WERI-Rb-1 (cell line): ENCODE data around the gene PSTPIP1.

Source experiments
- DNase-seq: peaks from one replicate; pipeline ENCODE4 v3.0.0-alpha.2; 2020
- H3K27ac ChIP-seq: fragments of 250-450 bp; sonication (Bioruptor Pico); 2 replicates; pipeline ENCODE4 v1.5.1; 2020; ENCODE audit warnings: mild to moderate bottlenecking, moderate library complexity
- H3K27me3 ChIP-seq: fragments of 250-450 bp; sonication (Bioruptor Pico); 2 replicates; pipeline ENCODE4 v1.5.1; 2021; ENCODE audit warnings: mild to moderate bottlenecking, low read depth, moderate library complexity; ENCODE audit not compliant: insufficient read depth, severe bottlenecking
- H3K36me3 ChIP-seq: fragments of 250-450 bp; sonication (Bioruptor Pico); 2 replicates; pipeline ENCODE4 v1.5.1; 2020; ENCODE audit warnings: mild to moderate bottlenecking, moderate library complexity
- H3K4me3 ChIP-seq: 2 replicates; pipeline ENCODE4 v1.5.1; 2011; ENCODE audit warnings: low read depth, mild to moderate bottlenecking, control low read depth, low read length
- H3K9me3 ChIP-seq: fragments of 250-450 bp; sonication (Bioruptor Pico); 2 replicates; pipeline ENCODE4 v1.5.1; 2021; ENCODE audit warnings: mild to moderate bottlenecking, moderate library complexity; ENCODE audit not compliant: severe bottlenecking
- TF ChIP-seq, protein P1 (sequence below): IDR thresholded peaks from 2 replicates; pipeline ENCODE4 v1.5.1; 2011; ENCODE audit warnings: low read depth, mild to moderate bottlenecking, control low read depth, inconsistent platforms, low read length

PSTPIP1 gene

DNA sequence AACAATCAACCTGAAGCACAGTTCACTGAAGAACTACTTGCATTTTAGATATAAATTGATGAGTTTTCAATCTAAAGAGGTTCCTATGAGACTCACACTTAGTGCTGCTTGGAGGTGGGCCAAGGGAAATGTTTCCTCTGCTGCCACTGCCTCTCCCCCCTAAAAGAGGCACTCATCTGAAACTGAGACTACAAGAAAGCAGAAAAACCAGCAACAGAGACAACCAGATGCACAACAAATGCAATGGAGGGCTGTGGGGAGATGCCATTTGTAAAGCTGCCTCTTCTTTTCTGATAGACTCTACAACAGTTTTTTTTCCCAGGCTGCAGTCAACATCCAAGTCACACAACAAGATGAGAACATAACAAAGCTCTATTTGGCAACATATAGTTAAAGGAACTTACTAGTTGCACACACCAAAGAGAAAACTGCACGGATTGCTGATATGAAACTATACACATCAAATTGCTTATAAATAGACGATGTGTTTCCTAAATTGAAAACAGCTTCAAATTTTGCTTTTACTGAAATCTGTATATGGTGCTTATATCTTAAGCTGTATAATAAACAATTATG is 64.9 kb downstream of the PSTPIP1 start:
- no peak overlapping the region for H3K4me3 ChIP-seq
- no peaks in the 10 kb centered on the region for H3K9me3 ChIP-seq
- H3K27me3 ChIP-seq = no peaks in the 10 kb centered on the region
- peaks cover 9% of the 10 kb centered on the region for H3K36me3 ChIP-seq
- no peak for DNase-seq
- no peak overlapping the region for H3K27ac ChIP-seq
- TF ChIP-seq, protein P1, sequence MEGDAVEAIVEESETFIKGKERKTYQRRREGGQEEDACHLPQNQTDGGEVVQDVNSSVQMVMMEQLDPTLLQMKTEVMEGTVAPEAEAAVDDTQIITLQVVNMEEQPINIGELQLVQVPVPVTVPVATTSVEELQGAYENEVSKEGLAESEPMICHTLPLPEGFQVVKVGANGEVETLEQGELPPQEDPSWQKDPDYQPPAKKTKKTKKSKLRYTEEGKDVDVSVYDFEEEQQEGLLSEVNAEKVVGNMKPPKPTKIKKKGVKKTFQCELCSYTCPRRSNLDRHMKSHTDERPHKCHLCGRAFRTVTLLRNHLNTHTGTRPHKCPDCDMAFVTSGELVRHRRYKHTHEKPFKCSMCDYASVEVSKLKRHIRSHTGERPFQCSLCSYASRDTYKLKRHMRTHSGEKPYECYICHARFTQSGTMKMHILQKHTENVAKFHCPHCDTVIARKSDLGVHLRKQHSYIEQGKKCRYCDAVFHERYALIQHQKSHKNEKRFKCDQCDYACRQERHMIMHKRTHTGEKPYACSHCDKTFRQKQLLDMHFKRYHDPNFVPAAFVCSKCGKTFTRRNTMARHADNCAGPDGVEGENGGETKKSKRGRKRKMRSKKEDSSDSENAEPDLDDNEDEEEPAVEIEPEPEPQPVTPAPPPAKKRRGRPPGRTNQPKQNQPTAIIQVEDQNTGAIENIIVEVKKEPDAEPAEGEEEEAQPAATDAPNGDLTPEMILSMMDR = no peak

DNA sequence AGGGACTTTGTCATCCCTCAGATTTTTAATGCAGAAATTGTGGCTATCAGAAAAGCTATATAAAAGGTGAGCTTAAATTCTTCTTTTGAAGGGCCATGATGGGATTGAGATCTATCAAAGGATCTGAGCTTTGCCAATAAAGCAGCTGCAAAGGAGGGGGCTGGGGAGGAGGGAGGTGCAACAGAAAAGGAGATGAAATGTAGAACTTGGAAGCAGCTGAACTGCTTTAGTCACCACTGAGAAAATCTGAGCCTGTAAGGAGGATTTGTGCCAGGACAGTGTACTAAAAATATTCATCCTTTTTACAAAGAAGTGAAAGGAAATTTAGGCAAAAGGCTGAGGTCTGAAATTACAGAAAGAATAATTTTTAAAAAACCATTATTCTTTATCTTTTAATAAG is 65.6 kb downstream of the PSTPIP1 start:
- peaks cover 3% of the 10 kb centered on the region for H3K36me3 ChIP-seq
- no peaks in the 10 kb centered on the region for H3K9me3 ChIP-seq
- no peaks in the 10 kb centered on the region for H3K27me3 ChIP-seq
- TF ChIP-seq, protein P1 = no peak
- no peak overlapping the region for H3K27ac ChIP-seq
- no peak for DNase-seq
- no peak overlapping the region for H3K4me3 ChIP-seq

GRCh38 chr15:77063249-77063648 is 68.3 kb downstream of the PSTPIP1 start:
- DNase-seq = no peak
- no peak overlapping the region for H3K27ac ChIP-seq
- TF ChIP-seq, protein P1 = no peak

GRCh38 chr15:77064063-77064462 is 69.1 kb downstream of the PSTPIP1 start:
- no peaks in the 10 kb centered on the region for H3K27me3 ChIP-seq
- H3K9me3 ChIP-seq = no peaks in the 10 kb centered on the region
- TF ChIP-seq, protein P1 = no peak
- peaks cover 21% of the 10 kb centered on the region for H3K36me3 ChIP-seq
- no peak for DNase-seq
- H3K27ac ChIP-seq = no peak overlapping the region
- H3K4me3 ChIP-seq = no peak overlapping the region

More at GRCh38 chr15:77063249-77063648, 68.3 kb downstream of the PSTPIP1 start:
- Histone ChIP-seq H3K27me3 (no peaks in the 10 kb centered on the region), H3K36me3 (peaks cover 13% of the 10 kb centered on the region), H3K9me3 (no peaks in the 10 kb centered on the region), H3K4me3 (no peak overlapping the region)

DNA sequence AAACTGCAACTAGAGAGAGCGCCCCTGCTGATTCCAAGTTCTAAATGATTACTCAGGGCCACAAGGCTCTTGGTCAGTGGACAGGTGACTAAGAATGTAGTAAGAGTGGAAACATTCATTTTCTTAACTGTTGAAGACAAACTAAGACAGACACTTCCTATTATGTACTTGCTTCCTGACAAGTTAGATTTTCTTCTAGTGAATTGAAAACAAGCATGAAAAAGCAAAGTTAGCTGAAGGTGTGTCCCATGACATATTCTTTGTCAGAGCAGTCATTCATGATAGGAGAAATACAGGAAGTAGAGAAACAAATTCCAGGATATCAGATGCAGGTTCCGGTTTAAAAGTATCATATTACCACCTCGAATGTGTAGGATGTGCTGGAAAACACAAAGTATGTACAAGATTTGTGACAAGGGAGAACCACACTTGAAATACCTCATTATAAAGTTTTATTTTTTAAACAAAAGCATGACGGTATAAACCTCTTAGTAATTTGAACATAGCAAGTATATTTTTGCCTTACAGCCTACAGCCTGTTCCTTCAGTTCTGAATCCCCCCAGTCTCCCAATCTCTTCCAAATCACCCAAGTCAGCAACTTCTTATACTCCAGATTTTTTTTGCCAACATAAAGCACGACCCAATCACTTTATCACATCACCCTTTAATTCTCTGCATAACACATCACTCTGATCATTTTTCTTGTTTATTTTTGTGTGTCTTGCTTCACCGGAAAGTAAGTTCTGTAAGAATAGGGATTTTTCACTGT is 69.8 kb downstream of the PSTPIP1 start:
- Histone ChIP-seq H3K27ac (no peak overlapping the region), H3K4me3 (no peak overlapping the region), H3K27me3 (no peaks in the 10 kb centered on the region), H3K36me3 (peaks cover 26% of the 10 kb centered on the region), H3K9me3 (no peaks in the 10 kb centered on the region)
- no peak for DNase-seq
- TF ChIP-seq, protein P1 = no peak
